ENCODE measurements around the gene RANBP10.

GRCh38 chr16:67707210-67707609 is 99.2 kb downstream of the RANBP10 start:
- TF ChIP-seq CTCF (conservative IDR thresholded peaks at IDR 0.05 in 1 of 2, IDR thresholded peaks at IDR 0.05 in 1 of 2; ENCODE audit: extremely low read depth in 1 of 2, insufficient read depth in 1 of 2, low read depth in 1 of 2, low read length in 2 of 2) (no peak), EZH2 (IDR thresholded peaks at IDR 0.05; ENCODE audit: borderline replicate concordance, low read length) (no peak)
